Liver (tissue), 9 donors: ENCODE measurements around the gene ENOX1. TPM values are rescaled to one million over a fixed set of nuclear protein-coding genes. Genes with fewer than 3 reads are reported as not detected.

ENCODE experiments used
- DNase-seq: peaks from one replicate; pipeline ENCODE4 v3.0.0-alpha.2; 2017; ENCODE audit warnings: low spot score
- H3K27ac ChIP-seq, 2 donors: one replicate each; pipeline ENCODE4 v1.7.0; 2013; ENCODE audit warnings: inconsistent platforms in 2 of 2, low read length in 2 of 2, control low read depth in 1 of 2, low read depth in 1 of 2, mild to moderate bottlenecking in 1 of 2
- H3K27me3 ChIP-seq, 4 donors: one replicate each; pipeline versions ENCODE4 v1.6.1 to v1.7.0; 2013; ENCODE audit warnings: low read length in 3 of 4, inconsistent platforms in 1 of 4, mild to moderate bottlenecking in 1 of 4, moderate library complexity in 1 of 4; ENCODE audit not compliant: control insufficient read depth in 4 of 4, insufficient read depth in 4 of 4
- H3K36me3 ChIP-seq, 4 donors: one replicate each; pipeline versions ENCODE4 v1.6.1 to v1.7.0; 2013; ENCODE audit warnings: low read length in 3 of 4, mild to moderate bottlenecking in 3 of 4, low read depth in 1 of 4, moderate library complexity in 1 of 4; ENCODE audit not compliant: control insufficient read depth in 4 of 4, insufficient read depth in 3 of 4
- H3K4me1 ChIP-seq, 4 donors: one replicate each; pipeline versions ENCODE4 v1.6.1 to v1.7.0; 2013; ENCODE audit warnings: low read length in 3 of 4, mild to moderate bottlenecking in 3 of 4, moderate library complexity in 1 of 4; ENCODE audit not compliant: control insufficient read depth in 4 of 4, insufficient read depth in 4 of 4
- H3K4me3 ChIP-seq, 3 donors: one replicate each; pipeline versions ENCODE4 v1.6.1 to v1.7.0; 2013; ENCODE audit warnings: low read length in 3 of 3, control low read depth in 1 of 3, low read depth in 1 of 3, mild to moderate bottlenecking in 1 of 3
- H3K9ac ChIP-seq, 2 donors: one replicate each; pipeline ENCODE4 v1.7.0; 2013; ENCODE audit warnings: low read length in 2 of 2, mild to moderate bottlenecking in 2 of 2, moderate library complexity in 2 of 2, control low read depth in 1 of 2, low read depth in 1 of 2
- H3K9me3 ChIP-seq, 4 donors: one replicate each; pipeline versions ENCODE4 v1.6.1 to v1.7.0; 2013; ENCODE audit warnings: low read length in 3 of 4; ENCODE audit not compliant: control insufficient read depth in 4 of 4
- ATF3 ChIP-seq: IDR thresholded peaks from 2 replicates; pipeline ENCODE4 v1.6.1; 2016; ENCODE audit warnings: antibody characterized with exemption
- EGR1 ChIP-seq, 2 donors: IDR thresholded peaks; 2 replicates each; pipeline ENCODE4 v1.6.1; 2016 to 2018; ENCODE audit warnings: antibody characterized with exemption in 2 of 2, low read depth in 2 of 2
- FOXA1 ChIP-seq: IDR thresholded peaks from 2 replicates; pipeline ENCODE4 v1.6.1; 2016; ENCODE audit warnings: antibody characterized with exemption
- FOXA2 ChIP-seq: IDR thresholded peaks from 2 replicates; pipeline ENCODE4 v1.6.1; 2016; ENCODE audit warnings: antibody characterized with exemption
- GABPA ChIP-seq, 2 donors: IDR thresholded peaks in 1 of 2; conservative IDR thresholded peaks in 1 of 2; 2 replicates each; pipeline ENCODE4 v1.6.1; 2016; ENCODE audit warnings: antibody characterized with exemption in 2 of 2, mild to moderate bottlenecking in 1 of 2, moderate library complexity in 1 of 2
- HNF4A ChIP-seq, 2 donors: conservative IDR thresholded peaks; 2 replicates each; pipeline ENCODE4 v1.6.1; 2016; ENCODE audit warnings: antibody characterized with exemption in 2 of 2, mild to moderate bottlenecking in 2 of 2
- HNF4G ChIP-seq: IDR thresholded peaks from 2 replicates; pipeline ENCODE4 v1.6.1; 2016; ENCODE audit warnings: antibody characterized with exemption
- JUND ChIP-seq, 2 donors: IDR thresholded peaks; 2 replicates each; pipeline ENCODE4 v1.6.1; 2016; ENCODE audit warnings: antibody characterized with exemption in 2 of 2
- MAX ChIP-seq: IDR thresholded peaks from 2 replicates; pipeline ENCODE4 v1.6.1; 2016; ENCODE audit warnings: antibody characterized with exemption
- NR2F2 ChIP-seq: IDR thresholded peaks from 2 replicates; pipeline ENCODE4 v1.6.1; 2016; ENCODE audit warnings: antibody characterized with exemption
- RAD21 ChIP-seq, 2 donors: IDR thresholded peaks; 2 replicates each; pipeline ENCODE4 v1.6.1; 2016; ENCODE audit warnings: antibody characterized with exemption in 2 of 2, mild to moderate bottlenecking in 2 of 2
- REST ChIP-seq: IDR thresholded peaks from 2 replicates; pipeline ENCODE4 v1.6.1; 2016; ENCODE audit warnings: antibody characterized with exemption, mild to moderate bottlenecking
- RXRA ChIP-seq, 2 donors: IDR thresholded peaks; 2 replicates each; pipeline ENCODE4 v1.6.1; 2017 to 2018; ENCODE audit warnings: antibody characterized with exemption in 2 of 2, mild to moderate bottlenecking in 1 of 2
- TAF1 ChIP-seq: conservative IDR thresholded peaks from 2 replicates; pipeline ENCODE4 v1.6.1; 2016; ENCODE audit warnings: antibody characterized with exemption, mild to moderate bottlenecking
- YY1 ChIP-seq: IDR thresholded peaks from 2 replicates; pipeline ENCODE4 v1.6.1; 2016; ENCODE audit warnings: antibody characterized with exemption, mild to moderate bottlenecking
- ZBTB33 ChIP-seq: IDR thresholded peaks from 2 replicates; pipeline ENCODE4 v1.6.1; 2016; ENCODE audit warnings: antibody characterized with exemption
- WGBS: extraction: QIAGEN DNeasy Blood & Tissue Kit; methylation state at CpG from one replicate; pipeline ENCODE4 v1.1.7; 2013; 5-methylcytosine and 5-hydroxymethylcytosine counted together
- polyA plus RNA-seq, 2 donors: library from polyadenylated mRNA; stranded (reverse) in 1 of 2; unstranded in 1 of 2; fragments of 200-250 nt in 1 of 2; fragments of >200 nt in 1 of 2; fragmentation: Nextera tagmentation in 1 of 2; extraction: Ambion mirVana in 1 of 2; gene quantifications; one replicate each; pipeline versions ENCODE4 v1.2.1 to v1.2.3, GENCODE V29; 2013 to 2015
- total RNA-seq, 2 donors: library from RNA; depleted of rRNA; stranded (reverse); fragments of >200 nt; gene quantifications; one replicate each; pipeline ENCODE4 v1.2.3, GENCODE V29; 2014
- donor health status: healthy.
- donor health status: healthy.
- donor health status: healthy.
- donor health status: healthy.
- donor health status: healthy.

Gene ENOX1
- total and polyA plus RNA-seq, 4 donors = 0.02 to 0.33 (median 0.08) TPM; not detected in 1

GRCh38 chr13:43470610-43471009 lies 316.2 kb downstream of the ENOX1 start:
- 99% methylated on average over 2 of the region's 2 CpGs for WGBS
- no peak overlapping the region for H3K9ac ChIP-seq

GRCh38 chr13:43469791-43470190 lies 317.0 kb downstream of the ENOX1 start:
- Histone ChIP-seq H3K4me3 (no peak overlapping the region), H3K27ac (no peak overlapping the region), H3K9me3 (no peaks in the 10 kb centered on the region), H3K36me3 (no peaks in the 10 kb centered on the region), H3K27me3 (no peaks in the 10 kb centered on the region), H3K9ac (no peak overlapping the region), H3K4me1 (no peaks in the 10 kb centered on the region)
- no peak for DNase-seq
- WGBS = 82% methylated on average over 1 of the region's 1 CpG
- TF ChIP-seq RAD21 (IDR thresholded peaks at IDR 0.05) = no peak
- TF ChIP-seq JUND (IDR thresholded peaks at IDR 0.05) = no peak
- no peak for TF ChIP-seq GABPA (IDR thresholded peaks at IDR 0.05 in 1 of 2, conservative IDR thresholded peaks at IDR 0.05 in 1 of 2)
- TF ChIP-seq ATF3 = no peak
- TF ChIP-seq YY1 = no peak
- TF ChIP-seq REST = no peak
- TF ChIP-seq FOXA2 = no peak
- no peak for TF ChIP-seq RXRA (IDR thresholded peaks at IDR 0.05)
- TF ChIP-seq NR2F2 = no peak

More at GRCh38 chr13:43470610-43471009, 316.2 kb downstream of the ENOX1 start:
- no peaks in the 10 kb centered on the region for H3K27me3 ChIP-seq
- no peaks in the 10 kb centered on the region for H3K9me3 ChIP-seq
- H3K27ac ChIP-seq = no peak overlapping the region
- no peak overlapping the region for H3K4me3 ChIP-seq
- no peaks in the 10 kb centered on the region for H3K36me3 ChIP-seq
- no peaks in the 10 kb centered on the region for H3K4me1 ChIP-seq
- no peak for TF ChIP-seq MAX
- no peak for TF ChIP-seq NR2F2
- TF ChIP-seq FOXA1 = no peak
- TF ChIP-seq TAF1 = no peak
- TF ChIP-seq YY1 = no peak
- no peak for TF ChIP-seq GABPA (IDR thresholded peaks at IDR 0.05 in 1 of 2, conservative IDR thresholded peaks at IDR 0.05 in 1 of 2)
- TF ChIP-seq ZBTB33 = no peak
- no peak for TF ChIP-seq JUND (IDR thresholded peaks at IDR 0.05)
- TF ChIP-seq REST = no peak
- TF ChIP-seq RAD21 (IDR thresholded peaks at IDR 0.05) = no peak
- TF ChIP-seq HNF4G = no peak
- TF ChIP-seq EGR1 (IDR thresholded peaks at IDR 0.05; ENCODE audit: low read depth in 2 of 2) = no peak
- TF ChIP-seq ATF3 = no peak
- TF ChIP-seq HNF4A (conservative IDR thresholded peaks at IDR 0.05) = no peak
- TF ChIP-seq FOXA2 = no peak
- DNase-seq = no peak
